GM13976 (cell line): ENCODE results near the gene CLEC4F.

Experiments
- DNase-seq: peaks from one replicate; pipeline ENCODE4 v3.0.0; 2012; ENCODE audit warnings: low spot score
- in situ Hi-C: fragments of 300-500 bp; cut with MboI; formaldehyde crosslinking; loops from one replicate; pipeline ENCODE4 v1.12.0; 2022; ENCODE audit warnings: low sequenced_read_pairs, mixed read lengths, inconsistent platforms; ENCODE audit not compliant: unreplicated experiment
- TF ChIP-seq, protein P1 (sequence below): IDR thresholded peaks from 2 replicates; pipeline ENCODE4 v1.5.1; 2012; ENCODE audit warnings: borderline replicate concordance, mild to moderate bottlenecking; ENCODE audit not compliant: insufficient read depth; ENCODE audit errors: extremely low read depth, missing control alignments, control extremely low read depth

The CLEC4F gene

GRCh38 chr2:70834106-70834505 is 13.7 kb upstream of the CLEC4F start:
- TF ChIP-seq, protein P1, sequence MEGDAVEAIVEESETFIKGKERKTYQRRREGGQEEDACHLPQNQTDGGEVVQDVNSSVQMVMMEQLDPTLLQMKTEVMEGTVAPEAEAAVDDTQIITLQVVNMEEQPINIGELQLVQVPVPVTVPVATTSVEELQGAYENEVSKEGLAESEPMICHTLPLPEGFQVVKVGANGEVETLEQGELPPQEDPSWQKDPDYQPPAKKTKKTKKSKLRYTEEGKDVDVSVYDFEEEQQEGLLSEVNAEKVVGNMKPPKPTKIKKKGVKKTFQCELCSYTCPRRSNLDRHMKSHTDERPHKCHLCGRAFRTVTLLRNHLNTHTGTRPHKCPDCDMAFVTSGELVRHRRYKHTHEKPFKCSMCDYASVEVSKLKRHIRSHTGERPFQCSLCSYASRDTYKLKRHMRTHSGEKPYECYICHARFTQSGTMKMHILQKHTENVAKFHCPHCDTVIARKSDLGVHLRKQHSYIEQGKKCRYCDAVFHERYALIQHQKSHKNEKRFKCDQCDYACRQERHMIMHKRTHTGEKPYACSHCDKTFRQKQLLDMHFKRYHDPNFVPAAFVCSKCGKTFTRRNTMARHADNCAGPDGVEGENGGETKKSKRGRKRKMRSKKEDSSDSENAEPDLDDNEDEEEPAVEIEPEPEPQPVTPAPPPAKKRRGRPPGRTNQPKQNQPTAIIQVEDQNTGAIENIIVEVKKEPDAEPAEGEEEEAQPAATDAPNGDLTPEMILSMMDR, result no peak
- DNase-seq, result no peak
- in situ Hi-C loops, result no loop called here

- TF ChIP-seq, protein P1, result no peak
These were observed 12.8 kb upstream of the CLEC4F start for GRCh38 chr2:70833246-70833645.

DNA sequence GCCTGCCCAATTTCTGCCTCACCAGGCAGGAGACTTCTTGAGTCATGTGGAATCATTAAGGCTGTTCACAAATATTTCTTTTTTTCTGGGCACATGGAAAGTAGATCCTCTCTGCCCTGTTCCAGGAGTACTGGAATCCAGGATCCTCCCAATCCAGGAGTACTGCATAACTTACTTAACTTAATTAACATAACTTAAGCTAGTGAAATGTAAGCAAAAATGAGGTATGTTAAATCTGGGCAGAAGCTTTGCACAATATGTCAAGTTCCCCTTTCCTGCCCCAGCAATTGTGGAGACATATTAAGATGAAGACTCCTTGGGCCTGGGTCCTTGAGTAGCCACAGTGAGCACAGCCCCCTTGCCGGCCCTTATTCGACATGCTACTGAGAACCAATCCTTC is 12.0 kb upstream of the CLEC4F start:
- in situ Hi-C loops, result no loop called here
- no peak for DNase-seq
- TF ChIP-seq, protein P1, result no peak

More at GRCh38 chr2:70833246-70833645, 12.8 kb upstream of the CLEC4F start:
- no peak for DNase-seq
- in situ Hi-C loops, result no loop called here

DNA sequence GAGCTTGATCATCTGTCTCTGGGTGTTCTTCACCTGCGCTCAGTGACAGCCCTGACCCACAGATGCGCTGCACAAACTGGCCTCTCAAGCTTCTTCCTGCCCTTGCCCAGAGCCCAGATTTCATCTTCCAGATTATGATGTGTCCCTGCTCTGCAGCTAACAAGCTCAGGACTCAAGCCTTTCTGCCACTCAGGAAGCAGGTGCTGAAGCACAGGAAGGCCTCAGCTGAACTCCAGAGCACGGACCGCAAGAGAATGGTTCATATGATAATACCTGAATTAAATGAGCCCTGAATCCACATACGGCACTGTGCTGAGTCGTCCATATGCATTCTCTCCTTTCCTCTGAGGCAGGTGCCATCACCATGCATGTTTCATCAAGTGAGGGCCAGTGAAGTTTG is 11.5 kb upstream of the CLEC4F start:
- in situ Hi-C loops, result no loop called here
- DNase-seq, result no peak
- TF ChIP-seq, protein P1, result no peak

- in situ Hi-C loops, result no loop called here
- no peak for DNase-seq
- TF ChIP-seq, protein P1, result no peak
These were observed 10.0 kb upstream of the CLEC4F start for GRCh38 chr2:70830366-70830765.

DNA sequence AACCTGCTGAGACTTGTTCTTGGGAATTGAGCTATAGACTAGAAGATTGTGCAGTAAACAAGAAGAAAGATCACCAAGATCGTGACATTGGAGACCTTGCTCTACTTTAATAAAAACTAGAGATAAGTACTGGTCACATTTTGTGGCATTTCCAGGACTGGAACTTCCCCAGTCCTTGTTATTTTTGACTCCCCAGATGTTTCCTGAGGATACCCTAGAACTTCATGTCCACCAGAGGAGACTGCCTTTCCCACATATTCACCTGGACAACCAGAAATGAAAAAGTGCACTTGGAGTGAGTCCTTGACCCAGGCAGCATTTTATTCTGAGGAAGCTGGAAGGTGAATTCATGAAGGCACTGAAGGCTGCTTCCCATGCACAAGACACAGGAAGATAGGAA is 9.5 kb upstream of the CLEC4F start:
- DNase-seq, result no peak
- TF ChIP-seq, protein P1, result no peak
- in situ Hi-C loops, result no loop called here
